ENCODE data around the gene HAS3.

DNA sequence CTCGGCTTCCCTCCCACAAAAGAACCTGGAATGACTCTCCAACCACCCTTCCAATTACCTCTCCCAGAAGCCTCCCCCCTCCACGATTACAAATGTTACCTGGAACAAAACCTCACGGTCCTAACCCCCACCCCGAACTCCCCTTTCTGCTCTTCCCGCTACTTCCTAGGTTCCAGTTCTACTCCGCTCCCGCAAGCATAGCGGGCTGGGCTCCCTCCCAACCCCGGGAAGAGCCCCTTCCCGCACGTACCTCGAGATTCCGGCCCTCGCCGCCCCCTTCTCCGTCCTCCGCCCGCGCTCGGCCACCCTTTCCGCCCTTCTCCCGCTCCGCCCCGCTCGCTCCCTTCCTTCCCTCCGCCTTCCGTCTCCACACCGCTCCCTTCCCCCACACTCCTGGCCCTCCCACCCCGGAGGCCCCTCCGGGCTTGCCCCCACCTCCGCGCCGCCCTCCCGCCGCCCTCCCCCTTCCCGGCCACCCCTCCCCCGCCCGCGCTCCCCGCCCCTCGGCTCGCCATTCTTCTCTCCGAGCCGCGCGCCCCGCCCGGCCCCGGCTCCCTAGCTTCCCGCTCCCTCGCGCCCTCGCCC lies 26.5 kb downstream of the HAS3 start:
- TF ChIP-seq POLR2A (IDR thresholded peaks at IDR 0.05) (peak in 1 of 4 donors; percentile 14), EP300 (IDR thresholded peaks at IDR 0.05) (peak in 1 of 4 donors; percentile 4)
- TF ChIP-seq, protein P1, sequence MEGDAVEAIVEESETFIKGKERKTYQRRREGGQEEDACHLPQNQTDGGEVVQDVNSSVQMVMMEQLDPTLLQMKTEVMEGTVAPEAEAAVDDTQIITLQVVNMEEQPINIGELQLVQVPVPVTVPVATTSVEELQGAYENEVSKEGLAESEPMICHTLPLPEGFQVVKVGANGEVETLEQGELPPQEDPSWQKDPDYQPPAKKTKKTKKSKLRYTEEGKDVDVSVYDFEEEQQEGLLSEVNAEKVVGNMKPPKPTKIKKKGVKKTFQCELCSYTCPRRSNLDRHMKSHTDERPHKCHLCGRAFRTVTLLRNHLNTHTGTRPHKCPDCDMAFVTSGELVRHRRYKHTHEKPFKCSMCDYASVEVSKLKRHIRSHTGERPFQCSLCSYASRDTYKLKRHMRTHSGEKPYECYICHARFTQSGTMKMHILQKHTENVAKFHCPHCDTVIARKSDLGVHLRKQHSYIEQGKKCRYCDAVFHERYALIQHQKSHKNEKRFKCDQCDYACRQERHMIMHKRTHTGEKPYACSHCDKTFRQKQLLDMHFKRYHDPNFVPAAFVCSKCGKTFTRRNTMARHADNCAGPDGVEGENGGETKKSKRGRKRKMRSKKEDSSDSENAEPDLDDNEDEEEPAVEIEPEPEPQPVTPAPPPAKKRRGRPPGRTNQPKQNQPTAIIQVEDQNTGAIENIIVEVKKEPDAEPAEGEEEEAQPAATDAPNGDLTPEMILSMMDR (IDR thresholded peaks at IDR 0.05): no peak

All from upper lobe of left lung (tissue), 4 donors.